ACHN (cell line): ENCODE measurements around the gene RBFOX2.

ENCODE experiments used
- DNase-seq: peaks from one replicate; pipeline ENCODE4 v3.0.0-alpha.2; 2015
- in situ Hi-C: cut with HindIII; loops from 2 replicates; pipeline ENCODE4 v1.10.0; 2017; ENCODE audit warnings: low sequenced_read_pairs, low pct_ligation_motif_present, low pct_unique_long_range_greater_than_20kb

RBFOX2 gene

GRCh38 chr22:35915477-35916013 is 113.1 kb downstream of the RBFOX2 start:
- in situ Hi-C loops = no loop called here
- DNase-seq = peak; percentile 23

- in situ Hi-C loops = no loop called here
- peak; percentile 92 for DNase-seq
These were observed 113.8 kb downstream of the RBFOX2 start for GRCh38 chr22:35914665-35915476.

- no peak for DNase-seq
- in situ Hi-C loops = no loop called here
These were observed 114.3 kb downstream of the RBFOX2 start for GRCh38 chr22:35914357-35914664.

GRCh38 chr22:35913925-35914324 is 114.7 kb downstream of the RBFOX2 start:
- in situ Hi-C loops = no loop called here

GRCh38 chr22:35912658-35913057 is 116.0 kb downstream of the RBFOX2 start:
- in situ Hi-C loops = no loop called here

More at GRCh38 chr22:35913925-35914324, 114.7 kb downstream of the RBFOX2 start:
- DNase-seq = no peak

GRCh38 chr22:35911877-35912276 is 116.7 kb downstream of the RBFOX2 start:
- in situ Hi-C loops = no loop called here
- DNase-seq = no peak

More at GRCh38 chr22:35912658-35913057, 116.0 kb downstream of the RBFOX2 start:
- DNase-seq = no peak

- in situ Hi-C loops = no loop called here
- DNase-seq = no peak
These were observed 117.7 kb downstream of the RBFOX2 start for GRCh38 chr22:35910926-35911325.

- in situ Hi-C loops = no loop called here
- no peak for DNase-seq
These were observed 118.4 kb downstream of the RBFOX2 start for GRCh38 chr22:35910003-35910769.

GRCh38 chr22:35905894-35906293 is 122.7 kb downstream of the RBFOX2 start:
- in situ Hi-C loops = no loop called here
- no peak for DNase-seq

GRCh38 chr22:35904752-35905151 is 123.9 kb downstream of the RBFOX2 start:
- in situ Hi-C loops = no loop called here
- DNase-seq = no peak

GRCh38 chr22:35904336-35904692 is 124.3 kb downstream of the RBFOX2 start:
- in situ Hi-C loops = no loop called here
- no peak for DNase-seq

- DNase-seq = no peak
- in situ Hi-C loops = no loop called here
These were observed 124.9 kb downstream of the RBFOX2 start for GRCh38 chr22:35903571-35904335.

- no peak for DNase-seq
- in situ Hi-C loops = no loop called here
These were observed 128.0 kb downstream of the RBFOX2 start for GRCh38 chr22:35900483-35901168.

GRCh38 chr22:35899736-35900135 is 128.9 kb downstream of the RBFOX2 start:
- DNase-seq = no peak
- in situ Hi-C loops = no loop called here

GRCh38 chr22:35896111-35896705 is 132.4 kb downstream of the RBFOX2 start:
- DNase-seq = no peak
- in situ Hi-C loops = no loop called here

GRCh38 chr22:35894937-35895708 is 133.5 kb downstream of the RBFOX2 start:
- in situ Hi-C loops = no loop called here
- no peak for DNase-seq

- in situ Hi-C loops = no loop called here
- no peak for DNase-seq
These were observed 134.2 kb downstream of the RBFOX2 start for GRCh38 chr22:35894464-35894878.
